ENCODE results near the gene VIPR2.

DNA sequence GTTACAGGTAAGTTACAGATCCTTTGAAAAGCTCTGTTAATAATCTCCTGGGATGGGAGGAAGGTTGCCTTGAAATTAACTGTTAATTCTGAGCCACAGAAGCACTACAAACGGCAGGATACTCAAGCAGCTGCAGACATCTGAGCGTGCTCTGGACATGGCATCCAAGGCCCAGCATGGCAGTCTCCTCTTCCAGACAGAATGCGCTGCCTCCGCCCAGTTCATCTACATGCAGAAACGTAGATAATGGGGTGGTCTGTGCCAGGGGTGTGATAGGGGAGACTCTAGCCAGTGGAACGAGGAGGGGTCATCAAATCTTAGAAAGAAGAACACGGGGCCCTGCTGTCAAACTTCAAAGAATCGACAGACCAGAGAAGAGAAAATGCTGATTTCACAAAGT lies 13.8 kb downstream of the VIPR2 start:
- TF ChIP-seq, protein P1, sequence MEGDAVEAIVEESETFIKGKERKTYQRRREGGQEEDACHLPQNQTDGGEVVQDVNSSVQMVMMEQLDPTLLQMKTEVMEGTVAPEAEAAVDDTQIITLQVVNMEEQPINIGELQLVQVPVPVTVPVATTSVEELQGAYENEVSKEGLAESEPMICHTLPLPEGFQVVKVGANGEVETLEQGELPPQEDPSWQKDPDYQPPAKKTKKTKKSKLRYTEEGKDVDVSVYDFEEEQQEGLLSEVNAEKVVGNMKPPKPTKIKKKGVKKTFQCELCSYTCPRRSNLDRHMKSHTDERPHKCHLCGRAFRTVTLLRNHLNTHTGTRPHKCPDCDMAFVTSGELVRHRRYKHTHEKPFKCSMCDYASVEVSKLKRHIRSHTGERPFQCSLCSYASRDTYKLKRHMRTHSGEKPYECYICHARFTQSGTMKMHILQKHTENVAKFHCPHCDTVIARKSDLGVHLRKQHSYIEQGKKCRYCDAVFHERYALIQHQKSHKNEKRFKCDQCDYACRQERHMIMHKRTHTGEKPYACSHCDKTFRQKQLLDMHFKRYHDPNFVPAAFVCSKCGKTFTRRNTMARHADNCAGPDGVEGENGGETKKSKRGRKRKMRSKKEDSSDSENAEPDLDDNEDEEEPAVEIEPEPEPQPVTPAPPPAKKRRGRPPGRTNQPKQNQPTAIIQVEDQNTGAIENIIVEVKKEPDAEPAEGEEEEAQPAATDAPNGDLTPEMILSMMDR (IDR thresholded peaks at IDR 0.05; ENCODE audit: poor library complexity, severe bottlenecking): no peak
- TF ChIP-seq EZH2 (IDR thresholded peaks at IDR 0.05; ENCODE audit: borderline replicate concordance, insufficient read depth, low read length, poor library complexity, severe bottlenecking): no peak
- TF ChIP-seq EP300 (conservative IDR thresholded peaks at IDR 0.05; ENCODE audit: poor library complexity, severe bottlenecking): no peak
- no peak for TF ChIP-seq POLR2AphosphoS5 (IDR thresholded peaks at IDR 0.05)
- no peak for TF ChIP-seq SMC3 (conservative IDR thresholded peaks at IDR 0.05; ENCODE audit: poor library complexity)
- TF ChIP-seq RAD21 (conservative IDR thresholded peaks at IDR 0.05): no peak

All from neural cell (in vitro differentiated cells).